SU-DHL-6 (cell line): ENCODE measurements around the gene PRKCZ.

ENCODE experiments used
- CTCF ChIP-seq: fragments of 200-600 bp; sonication (generic); IDR thresholded peaks from one replicate; pipeline ENCODE4 v1.5.1; 2017; ENCODE audit warnings: antibody characterized with exemption, mild to moderate bottlenecking, low read length, moderate library complexity; ENCODE audit not compliant: insufficient read depth, poor library complexity, severe bottlenecking
- EZH2phosphoT487 ChIP-seq: fragments of 200-600 bp; sonication (generic), shearing (Covaris generic); conservative IDR thresholded peaks from 2 replicates; pipeline ENCODE4 v1.6.1; 2018; ENCODE audit warnings: mild to moderate bottlenecking, antibody characterized with exemption, low read length, moderate library complexity, mixed read lengths

- TF ChIP-seq CTCF (peak; percentile 52), EZH2phosphoT487 (no peak)
These were observed 5.5 kb upstream of the PRKCZ start for GRCh38 chr1:2044510-2045319.
